ENCODE results near the gene CREB5. TPM values are rescaled to one million over a fixed set of nuclear protein-coding genes. Genes with fewer than 3 reads are reported as not detected.

Gene CREB5
- total and polyA plus RNA-seq, 2 experiments from 2014 or later = 2.4 to 4.4 TPM

DNA sequence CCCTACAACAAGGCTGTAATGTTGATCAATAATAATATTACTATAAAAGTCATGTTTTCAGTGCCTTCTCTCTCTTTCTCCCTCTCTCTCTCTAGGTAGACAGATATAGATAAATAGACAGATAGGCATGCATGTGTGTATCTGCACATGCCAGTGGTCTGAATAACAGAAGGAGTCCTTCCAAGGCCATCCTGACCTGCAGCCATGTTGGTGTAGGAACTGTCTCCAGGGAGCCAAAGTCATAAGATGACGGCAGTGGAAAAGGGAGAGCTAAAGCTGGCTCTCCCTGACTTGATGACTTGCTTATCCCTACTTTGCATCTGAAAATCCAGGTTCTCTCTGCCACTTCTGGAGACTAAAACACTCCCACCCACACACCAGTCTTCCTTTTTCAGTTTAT is 432.8 kb downstream of the CREB5 start:
- no peak for ATAC-seq
- no peaks in the 10 kb centered on the region for H3F3A ChIP-seq (replicated peaks; ENCODE audit: low read depth)
- H3K4me1 ChIP-seq (ENCODE audit: insufficient read depth) = 0 out of 2 replicates have a peak, but pooled peaks cover under 1% of the 10 kb centered on the region
- no peaks in the 10 kb centered on the region for H4K20me1 ChIP-seq (replicated peaks; ENCODE audit: insufficient read depth)
- Mint-ChIP-seq H3K4me3 (no peak overlapping the region), H3K36me3 (ENCODE audit: low read depth) (no peaks in the 10 kb centered on the region), H3K27me3 (ENCODE audit: insufficient read depth, low read depth, poor library complexity) (peaks cover 2% of the 10 kb centered on the region), H3K9me3 (no peaks in the 10 kb centered on the region), H3K4me1 (no peaks in the 10 kb centered on the region; the same call in 2 of the 3 replicates), H3K27ac (no peak overlapping the region)
- no peak for DNase-seq (ENCODE audit: low spot score)
- TF ChIP-seq POLR2AphosphoS5 (IDR thresholded peaks at IDR 0.05; ENCODE audit: low read depth) (no peak), ZNF331 (CRISPR knock-in tag; IDR thresholded peaks at IDR 0.05; ENCODE audit: low read depth) (no peak), EZH2 (IDR thresholded peaks at IDR 0.05; ENCODE audit: low read depth, unreplicated experiment) (no peak), STAT1 (IDR thresholded peaks at IDR 0.05; ENCODE audit: unreplicated experiment) (no peak), EZH2phosphoT487 (IDR thresholded peaks at IDR 0.05; ENCODE audit: unreplicated experiment) (no peak), ZNF114 (CRISPR knock-in tag; IDR thresholded peaks at IDR 0.05) (no peak), JUNB (IDR thresholded peaks at IDR 0.05; ENCODE audit: unreplicated experiment) (no peak), NANOG (IDR thresholded peaks at IDR 0.05; ENCODE audit: borderline replicate concordance) (no peak), CREB1 (CRISPR knock-in tag; IDR thresholded peaks at IDR 0.05; ENCODE audit: low read depth) (no peak)
- TF ChIP-seq, protein P1, sequence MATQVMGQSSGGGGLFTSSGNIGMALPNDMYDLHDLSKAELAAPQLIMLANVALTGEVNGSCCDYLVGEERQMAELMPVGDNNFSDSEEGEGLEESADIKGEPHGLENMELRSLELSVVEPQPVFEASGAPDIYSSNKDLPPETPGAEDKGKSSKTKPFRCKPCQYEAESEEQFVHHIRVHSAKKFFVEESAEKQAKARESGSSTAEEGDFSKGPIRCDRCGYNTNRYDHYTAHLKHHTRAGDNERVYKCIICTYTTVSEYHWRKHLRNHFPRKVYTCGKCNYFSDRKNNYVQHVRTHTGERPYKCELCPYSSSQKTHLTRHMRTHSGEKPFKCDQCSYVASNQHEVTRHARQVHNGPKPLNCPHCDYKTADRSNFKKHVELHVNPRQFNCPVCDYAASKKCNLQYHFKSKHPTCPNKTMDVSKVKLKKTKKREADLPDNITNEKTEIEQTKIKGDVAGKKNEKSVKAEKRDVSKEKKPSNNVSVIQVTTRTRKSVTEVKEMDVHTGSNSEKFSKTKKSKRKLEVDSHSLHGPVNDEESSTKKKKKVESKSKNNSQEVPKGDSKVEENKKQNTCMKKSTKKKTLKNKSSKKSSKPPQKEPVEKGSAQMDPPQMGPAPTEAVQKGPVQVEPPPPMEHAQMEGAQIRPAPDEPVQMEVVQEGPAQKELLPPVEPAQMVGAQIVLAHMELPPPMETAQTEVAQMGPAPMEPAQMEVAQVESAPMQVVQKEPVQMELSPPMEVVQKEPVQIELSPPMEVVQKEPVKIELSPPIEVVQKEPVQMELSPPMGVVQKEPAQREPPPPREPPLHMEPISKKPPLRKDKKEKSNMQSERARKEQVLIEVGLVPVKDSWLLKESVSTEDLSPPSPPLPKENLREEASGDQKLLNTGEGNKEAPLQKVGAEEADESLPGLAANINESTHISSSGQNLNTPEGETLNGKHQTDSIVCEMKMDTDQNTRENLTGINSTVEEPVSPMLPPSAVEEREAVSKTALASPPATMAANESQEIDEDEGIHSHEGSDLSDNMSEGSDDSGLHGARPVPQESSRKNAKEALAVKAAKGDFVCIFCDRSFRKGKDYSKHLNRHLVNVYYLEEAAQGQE (IDR thresholded peaks at IDR 0.05; ENCODE audit: unreplicated experiment) = no peak
- TF ChIP-seq, protein P2, sequence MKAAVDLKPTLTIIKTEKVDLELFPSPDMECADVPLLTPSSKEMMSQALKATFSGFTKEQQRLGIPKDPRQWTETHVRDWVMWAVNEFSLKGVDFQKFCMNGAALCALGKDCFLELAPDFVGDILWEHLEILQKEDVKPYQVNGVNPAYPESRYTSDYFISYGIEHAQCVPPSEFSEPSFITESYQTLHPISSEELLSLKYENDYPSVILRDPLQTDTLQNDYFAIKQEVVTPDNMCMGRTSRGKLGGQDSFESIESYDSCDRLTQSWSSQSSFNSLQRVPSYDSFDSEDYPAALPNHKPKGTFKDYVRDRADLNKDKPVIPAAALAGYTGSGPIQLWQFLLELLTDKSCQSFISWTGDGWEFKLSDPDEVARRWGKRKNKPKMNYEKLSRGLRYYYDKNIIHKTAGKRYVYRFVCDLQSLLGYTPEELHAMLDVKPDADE (IDR thresholded peaks at IDR 0.05) = no peak
- TF ChIP-seq, protein P3, sequence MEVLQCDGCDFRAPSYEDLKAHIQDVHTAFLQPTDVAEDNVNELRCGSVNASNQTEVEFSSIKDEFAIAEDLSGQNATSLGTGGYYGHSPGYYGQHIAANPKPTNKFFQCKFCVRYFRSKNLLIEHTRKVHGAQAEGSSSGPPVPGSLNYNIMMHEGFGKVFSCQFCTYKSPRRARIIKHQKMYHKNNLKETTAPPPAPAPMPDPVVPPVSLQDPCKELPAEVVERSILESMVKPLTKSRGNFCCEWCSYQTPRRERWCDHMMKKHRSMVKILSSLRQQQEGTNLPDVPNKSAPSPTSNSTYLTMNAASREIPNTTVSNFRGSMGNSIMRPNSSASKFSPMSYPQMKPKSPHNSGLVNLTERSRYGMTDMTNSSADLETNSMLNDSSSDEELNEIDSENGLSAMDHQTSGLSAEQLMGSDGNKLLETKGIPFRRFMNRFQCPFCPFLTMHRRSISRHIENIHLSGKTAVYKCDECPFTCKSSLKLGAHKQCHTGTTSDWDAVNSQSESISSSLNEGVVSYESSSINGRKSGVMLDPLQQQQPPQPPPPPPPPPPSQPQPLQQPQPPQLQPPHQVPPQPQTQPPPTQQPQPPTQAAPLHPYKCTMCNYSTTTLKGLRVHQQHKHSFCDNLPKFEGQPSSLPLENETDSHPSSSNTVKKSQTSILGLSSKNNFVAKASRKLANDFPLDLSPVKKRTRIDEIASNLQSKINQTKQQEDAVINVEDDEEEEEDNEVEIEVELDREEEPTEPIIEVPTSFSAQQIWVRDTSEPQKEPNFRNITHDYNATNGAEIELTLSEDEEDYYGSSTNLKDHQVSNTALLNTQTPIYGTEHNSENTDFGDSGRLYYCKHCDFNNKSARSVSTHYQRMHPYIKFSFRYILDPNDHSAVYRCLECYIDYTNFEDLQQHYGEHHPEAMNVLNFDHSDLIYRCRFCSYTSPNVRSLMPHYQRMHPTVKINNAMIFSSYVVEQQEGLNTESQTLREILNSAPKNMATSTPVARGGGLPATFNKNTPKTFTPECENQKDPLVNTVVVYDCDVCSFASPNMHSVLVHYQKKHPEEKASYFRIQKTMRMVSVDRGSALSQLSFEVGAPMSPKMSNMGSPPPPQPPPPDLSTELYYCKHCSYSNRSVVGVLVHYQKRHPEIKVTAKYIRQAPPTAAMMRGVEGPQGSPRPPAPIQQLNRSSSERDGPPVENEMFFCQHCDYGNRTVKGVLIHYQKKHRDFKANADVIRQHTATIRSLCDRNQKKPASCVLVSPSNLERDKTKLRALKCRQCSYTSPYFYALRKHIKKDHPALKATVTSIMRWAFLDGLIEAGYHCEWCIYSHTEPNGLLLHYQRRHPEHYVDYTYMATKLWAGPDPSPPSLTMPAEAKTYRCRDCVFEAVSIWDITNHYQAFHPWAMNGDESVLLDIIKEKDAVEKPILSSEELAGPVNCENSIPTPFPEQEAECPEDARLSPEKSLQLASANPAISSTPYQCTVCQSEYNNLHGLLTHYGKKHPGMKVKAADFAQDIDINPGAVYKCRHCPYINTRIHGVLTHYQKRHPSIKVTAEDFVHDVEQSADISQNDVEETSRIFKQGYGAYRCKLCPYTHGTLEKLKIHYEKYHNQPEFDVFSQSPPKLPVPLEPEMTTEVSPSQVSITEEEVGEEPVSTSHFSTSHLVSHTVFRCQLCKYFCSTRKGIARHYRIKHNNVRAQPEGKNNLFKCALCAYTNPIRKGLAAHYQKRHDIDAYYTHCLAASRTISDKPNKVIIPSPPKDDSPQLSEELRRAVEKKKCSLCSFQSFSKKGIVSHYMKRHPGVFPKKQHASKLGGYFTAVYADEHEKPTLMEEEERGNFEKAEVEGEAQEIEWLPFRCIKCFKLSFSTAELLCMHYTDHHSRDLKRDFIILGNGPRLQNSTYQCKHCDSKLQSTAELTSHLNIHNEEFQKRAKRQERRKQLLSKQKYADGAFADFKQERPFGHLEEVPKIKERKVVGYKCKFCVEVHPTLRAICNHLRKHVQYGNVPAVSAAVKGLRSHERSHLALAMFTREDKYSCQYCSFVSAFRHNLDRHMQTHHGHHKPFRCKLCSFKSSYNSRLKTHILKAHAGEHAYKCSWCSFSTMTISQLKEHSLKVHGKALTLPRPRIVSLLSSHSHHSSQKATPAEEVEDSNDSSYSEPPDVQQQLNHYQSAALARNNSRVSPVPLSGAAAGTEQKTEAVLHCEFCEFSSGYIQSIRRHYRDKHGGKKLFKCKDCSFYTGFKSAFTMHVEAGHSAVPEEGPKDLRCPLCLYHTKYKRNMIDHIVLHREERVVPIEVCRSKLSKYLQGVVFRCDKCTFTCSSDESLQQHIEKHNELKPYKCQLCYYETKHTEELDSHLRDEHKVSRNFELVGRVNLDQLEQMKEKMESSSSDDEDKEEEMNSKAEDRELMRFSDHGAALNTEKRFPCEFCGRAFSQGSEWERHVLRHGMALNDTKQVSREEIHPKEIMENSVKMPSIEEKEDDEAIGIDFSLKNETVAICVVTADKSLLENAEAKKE (CRISPR knock-in tag; IDR thresholded peaks at IDR 0.05) = no peak
- TF ChIP-seq, protein P4, sequence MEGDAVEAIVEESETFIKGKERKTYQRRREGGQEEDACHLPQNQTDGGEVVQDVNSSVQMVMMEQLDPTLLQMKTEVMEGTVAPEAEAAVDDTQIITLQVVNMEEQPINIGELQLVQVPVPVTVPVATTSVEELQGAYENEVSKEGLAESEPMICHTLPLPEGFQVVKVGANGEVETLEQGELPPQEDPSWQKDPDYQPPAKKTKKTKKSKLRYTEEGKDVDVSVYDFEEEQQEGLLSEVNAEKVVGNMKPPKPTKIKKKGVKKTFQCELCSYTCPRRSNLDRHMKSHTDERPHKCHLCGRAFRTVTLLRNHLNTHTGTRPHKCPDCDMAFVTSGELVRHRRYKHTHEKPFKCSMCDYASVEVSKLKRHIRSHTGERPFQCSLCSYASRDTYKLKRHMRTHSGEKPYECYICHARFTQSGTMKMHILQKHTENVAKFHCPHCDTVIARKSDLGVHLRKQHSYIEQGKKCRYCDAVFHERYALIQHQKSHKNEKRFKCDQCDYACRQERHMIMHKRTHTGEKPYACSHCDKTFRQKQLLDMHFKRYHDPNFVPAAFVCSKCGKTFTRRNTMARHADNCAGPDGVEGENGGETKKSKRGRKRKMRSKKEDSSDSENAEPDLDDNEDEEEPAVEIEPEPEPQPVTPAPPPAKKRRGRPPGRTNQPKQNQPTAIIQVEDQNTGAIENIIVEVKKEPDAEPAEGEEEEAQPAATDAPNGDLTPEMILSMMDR (conservative IDR thresholded peaks at IDR 0.05; ENCODE audit: low read depth in 2 of 2) = no peak
- H3K36me3 ChIP-seq (ENCODE audit: insufficient read depth) = no peaks in the 10 kb centered on the region
- H3K9me2 ChIP-seq (ENCODE audit: insufficient read depth) = no peaks in the 10 kb centered on the region
- H2AFZ ChIP-seq = no peak overlapping the region
- no peak overlapping the region for H3K4me3 ChIP-seq
- H3K4me2 ChIP-seq = no peak overlapping the region
- H3K79me2 ChIP-seq (replicated peaks; ENCODE audit: insufficient read depth) = no peaks in the 10 kb centered on the region
- no peak overlapping the region for H3K27ac ChIP-seq (ENCODE audit: low read depth)
- H3K27me3 ChIP-seq (ENCODE audit: insufficient read depth) = no peaks in the 10 kb centered on the region
